Measurements from ENCODE around the gene PIM1. TPM values are rescaled to one million over a fixed set of nuclear protein-coding genes. Genes with fewer than 3 reads are reported as not detected.

Gene PIM1
- total RNA-seq, 4 donors from 2014 or later = 13.1 to 54.5 (median 22.2) TPM

DNA sequence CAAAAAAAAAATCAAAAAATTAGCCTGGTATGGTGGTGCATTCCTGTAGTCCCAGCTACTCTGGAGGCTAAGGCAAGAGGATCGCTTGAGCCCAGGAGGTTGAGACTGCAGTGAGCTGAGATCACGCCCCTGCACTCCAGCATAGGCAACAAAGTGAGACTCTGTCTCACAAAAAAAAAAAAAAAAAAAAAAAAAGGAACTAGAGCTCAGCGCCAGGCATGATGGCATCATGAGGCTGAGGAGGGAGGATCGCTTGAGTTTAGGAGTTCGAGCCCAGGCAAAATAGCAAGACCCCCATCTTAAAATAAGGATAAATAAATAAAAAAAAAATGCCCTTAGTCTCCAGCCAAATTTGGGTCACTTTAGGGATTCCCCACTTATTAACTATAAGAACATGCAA, 40.4 kb upstream of the PIM1 start:
- Histone ChIP-seq H3K4me3 (replicated peaks in 1 of 3) (no peak overlapping the region), H3K27me3 (no peaks in the 10 kb centered on the region), H3K36me3 (no peaks in the 10 kb centered on the region), H3K9me3 (no peaks in the 10 kb centered on the region), H3K27ac (peak overlapping the region in 1 of 3 donors; percentile 96), H3K4me1 (peaks cover 14 to 55% of the 10 kb centered on the region in 2 donors)
- intact Hi-C loops (cut with DNase I) = no loop called here
- no peak for TF ChIP-seq POLR2A (IDR thresholded peaks at IDR 0.05)
- TF ChIP-seq, protein P1, sequence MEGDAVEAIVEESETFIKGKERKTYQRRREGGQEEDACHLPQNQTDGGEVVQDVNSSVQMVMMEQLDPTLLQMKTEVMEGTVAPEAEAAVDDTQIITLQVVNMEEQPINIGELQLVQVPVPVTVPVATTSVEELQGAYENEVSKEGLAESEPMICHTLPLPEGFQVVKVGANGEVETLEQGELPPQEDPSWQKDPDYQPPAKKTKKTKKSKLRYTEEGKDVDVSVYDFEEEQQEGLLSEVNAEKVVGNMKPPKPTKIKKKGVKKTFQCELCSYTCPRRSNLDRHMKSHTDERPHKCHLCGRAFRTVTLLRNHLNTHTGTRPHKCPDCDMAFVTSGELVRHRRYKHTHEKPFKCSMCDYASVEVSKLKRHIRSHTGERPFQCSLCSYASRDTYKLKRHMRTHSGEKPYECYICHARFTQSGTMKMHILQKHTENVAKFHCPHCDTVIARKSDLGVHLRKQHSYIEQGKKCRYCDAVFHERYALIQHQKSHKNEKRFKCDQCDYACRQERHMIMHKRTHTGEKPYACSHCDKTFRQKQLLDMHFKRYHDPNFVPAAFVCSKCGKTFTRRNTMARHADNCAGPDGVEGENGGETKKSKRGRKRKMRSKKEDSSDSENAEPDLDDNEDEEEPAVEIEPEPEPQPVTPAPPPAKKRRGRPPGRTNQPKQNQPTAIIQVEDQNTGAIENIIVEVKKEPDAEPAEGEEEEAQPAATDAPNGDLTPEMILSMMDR (IDR thresholded peaks at IDR 0.05) = no peak
- 92 to 97% methylated on average over 5 of the region's 5 CpGs for WGBS, 2 donors
- no peak for DNase-seq

DNA sequence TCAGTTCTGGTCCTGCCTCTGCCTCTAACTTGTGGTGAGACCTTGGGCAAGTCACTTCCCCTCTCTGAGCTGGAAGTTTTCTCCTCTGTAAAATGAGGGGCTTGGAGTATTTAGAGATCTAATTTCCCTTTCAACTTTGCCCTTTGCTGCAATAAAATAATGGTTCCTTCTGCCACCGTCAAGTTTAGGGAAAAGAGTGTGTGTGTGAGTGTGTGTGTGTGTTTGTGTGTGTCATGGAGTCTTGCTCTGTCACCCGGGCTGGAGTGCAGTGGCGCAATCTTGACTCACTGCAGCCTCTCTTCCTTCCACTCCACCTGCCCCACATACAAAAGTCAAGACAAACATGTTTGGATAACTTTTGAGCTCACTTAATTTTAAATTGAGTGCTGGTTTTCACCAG, 39.2 kb upstream of the PIM1 start:
- intact Hi-C loops (cut with DNase I) = no loop called here

DNA sequence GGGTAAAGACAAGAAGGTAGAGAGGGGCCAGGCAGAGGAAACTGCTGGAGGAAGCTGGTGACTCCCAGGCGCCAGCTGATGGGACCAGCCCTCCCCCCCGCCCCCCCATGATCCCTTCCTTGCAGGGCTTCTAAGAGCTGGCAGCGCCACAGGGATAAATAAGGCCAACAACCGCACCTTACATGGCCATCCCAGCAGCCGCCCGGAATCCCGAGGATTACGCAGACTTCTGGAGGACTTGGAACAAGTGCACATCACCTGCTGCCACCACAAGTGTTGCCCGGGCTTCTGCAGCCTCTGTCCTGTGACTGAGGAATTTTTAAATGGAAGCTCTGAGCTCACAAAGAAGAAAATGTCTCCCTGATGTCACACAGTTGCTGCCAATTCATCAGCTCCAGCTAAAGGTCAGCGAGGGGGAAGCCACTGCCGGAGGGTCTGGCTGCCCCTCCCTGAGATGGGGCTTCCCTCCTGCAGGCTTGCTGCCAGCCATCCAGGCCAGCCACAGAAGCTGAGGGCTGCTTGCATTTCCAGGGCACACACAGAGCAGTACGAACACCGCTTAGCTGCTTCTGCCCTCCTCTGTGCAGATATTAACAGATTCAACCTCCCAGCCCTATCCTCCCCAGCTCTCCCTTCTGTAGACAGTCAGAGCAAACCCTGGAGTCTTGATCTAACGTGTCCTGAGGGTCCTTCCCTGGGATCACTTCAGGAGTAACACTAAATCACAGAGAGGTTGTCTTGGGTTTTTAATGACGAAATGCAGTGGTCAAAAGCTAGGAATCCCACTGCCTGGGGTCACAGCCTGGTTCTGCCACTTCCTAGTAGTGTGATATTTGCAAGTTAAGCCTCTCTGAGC, 38.6 kb upstream of the PIM1 start:
- WGBS, 2 donors = 23 to 34% methylated on average over 9 to 15 of the region's 15 CpGs
- Histone ChIP-seq H3K27ac (peak overlapping the region; percentile 90 to 96 (median 96)), H3K4me3 (replicated peaks in 1 of 3) (no peak overlapping the region), H3K9me3 (no peaks in the 10 kb centered on the region), H3K4me1 (peaks cover 7 to 51% of the 10 kb centered on the region in 2 donors), H3K36me3 (no peaks in the 10 kb centered on the region), H3K27me3 (no peaks in the 10 kb centered on the region)
- TF ChIP-seq, protein P1 (IDR thresholded peaks at IDR 0.05) = no peak
- peak; percentile 7 to 63 for TF ChIP-seq POLR2A (IDR thresholded peaks at IDR 0.05)
- intact Hi-C loops (cut with DNase I) = no loop called here
- peak; percentile 94 to 95 for DNase-seq

More for the DNA sequence above, 39.2 kb upstream of the PIM1 start:
- TF ChIP-seq, protein P1 (IDR thresholded peaks at IDR 0.05) = no peak
- no peak for TF ChIP-seq POLR2A (IDR thresholded peaks at IDR 0.05)
- peak; percentile 87 to 88 for DNase-seq
- Histone ChIP-seq H3K36me3 (no peaks in the 10 kb centered on the region), H3K9me3 (no peaks in the 10 kb centered on the region), H3K27me3 (no peaks in the 10 kb centered on the region), H3K4me1 (peaks cover 13 to 58% of the 10 kb centered on the region in 2 donors), H3K27ac (peak overlapping the region; percentile 90 to 96 (median 96)), H3K4me3 (replicated peaks in 1 of 3) (no peak overlapping the region)
- 18 to 23% methylated on average over 3 of the region's 3 CpGs for WGBS, 2 donors

DNA sequence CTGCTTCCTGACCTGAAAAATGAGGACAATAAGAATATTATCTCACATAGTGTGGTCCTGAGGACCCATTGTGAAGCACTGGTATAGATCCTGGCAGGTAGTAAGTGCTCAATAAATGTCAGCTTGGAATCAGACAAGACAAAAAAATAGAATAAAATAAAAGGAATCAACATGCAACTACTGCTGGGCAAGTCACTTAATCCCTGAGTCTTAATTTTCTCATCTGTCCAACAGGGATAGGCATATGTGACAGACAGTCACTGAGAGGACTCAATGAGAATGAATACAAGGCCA, 38.0 kb upstream of the PIM1 start:
- peak overlapping the region; percentile 90 to 96 (median 96) for H3K27ac ChIP-seq

DNA sequence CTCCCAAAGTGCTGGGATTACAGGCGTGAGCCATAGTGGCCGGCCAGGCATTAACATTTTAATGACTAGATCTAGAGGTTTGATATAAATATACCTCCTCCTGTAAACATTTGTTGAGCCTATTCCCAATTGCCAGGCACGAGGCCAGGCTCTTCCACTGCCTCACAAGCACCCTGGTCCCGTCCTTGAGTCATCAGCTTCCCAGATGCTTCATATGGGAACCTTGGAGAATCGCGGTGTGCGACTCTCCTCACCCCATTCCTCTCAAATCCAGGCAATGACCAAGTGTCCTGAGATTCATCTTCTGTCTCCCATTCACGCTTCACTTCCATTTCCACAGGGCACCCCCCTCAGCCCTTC, 35.9 kb upstream of the PIM1 start:
- Histone ChIP-seq H3K27ac (peak overlapping the region in 1 of 3 donors; percentile 37), H3K27me3 (no peaks in the 10 kb centered on the region), H3K4me1 (peaks cover 0 to 41% of the 10 kb centered on the region in 2 donors), H3K9me3 (no peaks in the 10 kb centered on the region), H3K4me3 (replicated peaks in 1 of 3) (no peak overlapping the region), H3K36me3 (no peaks in the 10 kb centered on the region)
- intact Hi-C loops (cut with DNase I) = no loop called here
- WGBS, 2 donors = 94 to 95% methylated on average over 8 of the region's 8 CpGs
- TF ChIP-seq, protein P1 (IDR thresholded peaks at IDR 0.05) = no peak
- no peak for TF ChIP-seq POLR2A (IDR thresholded peaks at IDR 0.05)
- no peak for DNase-seq

More for the DNA sequence above, 38.0 kb upstream of the PIM1 start:
- Histone ChIP-seq H3K4me1 (peaks cover 3 to 47% of the 10 kb centered on the region in 2 donors), H3K36me3 (no peaks in the 10 kb centered on the region), H3K9me3 (no peaks in the 10 kb centered on the region), H3K4me3 (replicated peaks in 1 of 3) (no peak overlapping the region), H3K27me3 (no peaks in the 10 kb centered on the region)
- no peak for DNase-seq
- intact Hi-C loops (cut with DNase I) = no loop called here
- no peak for TF ChIP-seq POLR2A (IDR thresholded peaks at IDR 0.05)
- TF ChIP-seq, protein P1 (IDR thresholded peaks at IDR 0.05) = no peak
